Fibroblast of gingiva (primary cell): ENCODE measurements around the gene NPEPL1.

Experiments
- DNase-seq: peaks from one replicate; pipeline ENCODE4 v3.0.0-alpha.2; 2011; ENCODE audit warnings: low read depth

Gene NPEPL1

GRCh38 chr20:58762120-58762519 is 69.5 kb downstream of the NPEPL1 start:
- no peak for DNase-seq

- DNase-seq: no peak
These were observed 70.5 kb downstream of the NPEPL1 start for GRCh38 chr20:58763076-58763475.
